K562 (cell line): ENCODE data around the gene BNIP1. TPM values are rescaled to one million over a fixed set of nuclear protein-coding genes. Genes with fewer than 3 reads are reported as not detected.
"Not testable (repeated sequence)": the region's sequence is repeated elsewhere in the genome, so short reads cannot be mapped to it uniquely, and the experiment has no call there.

Source experiments
- ATAC-seq: fragments of 200-7000 bp; cut with Tn5 transposase; 3 replicates; pipeline ENCODE4 v1.9.1; 2020; ENCODE audit warnings: moderate library complexity
- BruUV-seq: library from RNA; stranded (reverse); fragments of 400-500 nt; replicated peaks from 2 replicates; lab custom pipeline; 2021; lab: Mats Ljungman, UMichigan
- CTCF ChIA-PET: fragments of 300-600 bp; formaldehyde crosslinking; extraction: SDS; loops from one replicate; lab custom pipeline; 2021; ENCODE audit warnings: low intra/inter-chr PET ratio; lab: Yijun Ruan, JAX
- POLR2A ChIA-PET: fragments of 300-600, 350-650 bp; sonication (Branson Sonifier 250); formaldehyde crosslinking; extraction: SDS; loops from one replicate; lab custom pipeline; 2021; ENCODE audit warnings: antibody characterized with exemption, inconsistent platforms; lab: Yijun Ruan, JAX
- DNase-seq, 4 experiments: peaks; one replicate each; pipeline versions ENCODE4 v3.0.0 to v3.0.0-alpha.2; 2011 to 2018; ENCODE audit warnings: low spot score in 3 of 4, mixed read lengths in 3 of 4; ENCODE audit errors: extremely low read depth in 1 of 4
- FAIRE-seq: peaks from 2 replicates; lab custom pipeline; 2011; peaks lifted over from hg19 to GRCh38; lab: Jason Lieb, UNC
- H2AFZ ChIP-seq: 2 replicates; pipeline ENCODE4 v1.6.0; 2011; ENCODE audit warnings: low read depth, low read length, control low read depth, inconsistent platforms
- H3K27ac ChIP-seq: fragments of 200-600 bp; 3 replicates; pipeline ENCODE4 v1.8.0; 2011; ENCODE audit warnings: low read depth, mild to moderate bottlenecking, control low read depth, inconsistent platforms, low read length, moderate library complexity, mixed read lengths; ENCODE audit errors: extremely low read depth
- H3K27me3 ChIP-seq, 2 experiments: fragments of 300-600 bp in 1 of 2; 2 replicates in 1 of 2; 3 replicates in 1 of 2; pipeline versions ENCODE4 v1.6.0 to v1.8.0; 2011; ENCODE audit warnings: inconsistent platforms in 2 of 2, low read length in 2 of 2, mild to moderate bottlenecking in 1 of 2, mixed read lengths in 1 of 2, moderate library complexity in 1 of 2; ENCODE audit not compliant: control insufficient read depth in 2 of 2, insufficient read depth in 2 of 2
- H3K36me3 ChIP-seq: fragments of 300-600 bp; 3 replicates; pipeline ENCODE4 v1.8.0; 2011; ENCODE audit warnings: mild to moderate bottlenecking, low read length, inconsistent platforms; ENCODE audit not compliant: control insufficient read depth, insufficient read depth
- H3K4me1 ChIP-seq, 2 experiments: fragments of 200-600 bp in 1 of 2; replicated peaks in 1 of 2; 2 replicates in 1 of 2; 3 replicates in 1 of 2; pipeline versions ENCODE4 v1.5.1 to v1.8.0; 2011; ENCODE audit warnings: inconsistent platforms in 2 of 2, low read length in 2 of 2, mild to moderate bottlenecking in 1 of 2, mixed read lengths in 1 of 2, moderate library complexity in 1 of 2; ENCODE audit not compliant: control insufficient read depth in 2 of 2, insufficient read depth in 2 of 2
- H3K4me2 ChIP-seq: 2 replicates; pipeline ENCODE4 v1.6.1; 2011; ENCODE audit warnings: low read length, control low read depth, inconsistent platforms, mixed read lengths; ENCODE audit not compliant: insufficient read depth
- H3K4me3 ChIP-seq: fragments of 200-600 bp; sonication (generic), shearing (Covaris generic); 2 replicates; pipeline ENCODE4 v1.5.1; 2016; ENCODE audit warnings: control low read depth, inconsistent platforms
- H3K79me2 ChIP-seq: fragments of 200-600 bp; 3 replicates; pipeline ENCODE4 v1.8.0; 2011; ENCODE audit warnings: low read length, inconsistent platforms; ENCODE audit not compliant: control insufficient read depth, insufficient read depth
- H3K9ac ChIP-seq, 2 experiments: 2 replicates each; pipeline versions ENCODE4 v1.6.0 to v1.6.1; 2011; ENCODE audit warnings: low read depth in 2 of 2, low read length in 2 of 2, control low read depth in 1 of 2, inconsistent platforms in 1 of 2, mild to moderate bottlenecking in 1 of 2, mixed read lengths in 1 of 2; ENCODE audit not compliant: insufficient read depth in 1 of 2
- H3K9me1 ChIP-seq: one replicate; pipeline ENCODE4 v1.6.0; 2011; ENCODE audit warnings: inconsistent platforms, mild to moderate bottlenecking, low read length, moderate library complexity; ENCODE audit not compliant: control insufficient read depth, insufficient read depth
- H3K9me3 ChIP-seq: replicated peaks from 2 replicates; pipeline ENCODE4 v1.5.1; 2011; ENCODE audit warnings: low read depth, low read length, inconsistent platforms; ENCODE audit not compliant: control insufficient read depth, insufficient read depth
- H4K20me1 ChIP-seq: replicated peaks from 2 replicates; pipeline ENCODE4 v1.6.1; 2011; ENCODE audit warnings: low read length, inconsistent platforms, mixed read lengths; ENCODE audit not compliant: control insufficient read depth, insufficient read depth
- NR0B1 ChIP-seq: fragments of 450-650 bp; IDR thresholded peaks from one replicate; pipeline ENCODE4 v1.6.1; 2018; ENCODE audit warnings: mild to moderate bottlenecking, moderate library complexity; ENCODE audit not compliant: partially characterized antibody
- RBFOX2 ChIP-seq: fragments of 200-400 bp; formaldehyde crosslinking; IDR thresholded peaks from 2 replicates; pipeline ENCODE4 v1.6.1; 2017; ENCODE audit warnings: low read depth, mild to moderate bottlenecking, low read length, moderate library complexity
- WGBS: fragments of 100-300 bp; shearing (Covaris generic); methylation state at CpG from one replicate; pipeline ENCODE4 v1.1.6; 2016; ENCODE audit warnings: low coverage, mixed read lengths; ENCODE audit not compliant: insufficient coverage; ENCODE audit errors: missing lambda C conversion rate; 5-methylcytosine and 5-hydroxymethylcytosine counted together
- in situ Hi-C: fragments of 300-500 bp; cut with MboI; formaldehyde crosslinking; loops from 4 replicates; pipeline ENCODE4 v1.15.0; 2018; ENCODE audit warnings: inconsistent platforms, mixed read lengths
- intact Hi-C: fragments of 100-400 bp; cut with micrococcal nuclease; formaldehyde crosslinking; loops from 2 replicates; pipeline ENCODE4 v1.14.2; 2022
- polyA plus RNA-seq, 8 experiments: library from polyadenylated mRNA; depleted of rRNA in 4 of 8; stranded (reverse) in 5 of 8; unstranded in 3 of 8; fragments of >200 nt; fragmentation: Nextera tagmentation in 2 of 8; fragmentation: Illumina TruSeq in 1 of 8; extraction: Ambion mirVana in 2 of 8; extraction: Trizol in 1 of 8; gene quantifications; 2 replicates each; pipeline versions ENCODE4 v1.2.1 to v1.2.3, GENCODE V29; 2011 to 2014; ENCODE audit warnings: inconsistent platforms in 1 of 8, missing spikeins in 1 of 8
- total RNA-seq, 7 experiments: library from RNA; depleted of rRNA in 6 of 7; stranded (reverse); fragments of >200 nt in 6 of 7; fragmentation: Illumina TruSeq in 2 of 7; extraction: Trizol in 2 of 7; gene quantifications; 2 replicates each; pipeline versions ENCODE4 v1.2.1 to v1.2.3, GENCODE V29; 2011 to 2021; ENCODE audit warnings: low replicate concordance in 1 of 7
- TF ChIP-seq, protein P1 (sequence below): sonication (generic); formaldehyde crosslinking; IDR thresholded peaks from 2 replicates; pipeline ENCODE4 v1.8.0; 2022; ENCODE audit warnings: mild to moderate bottlenecking, missing genetic modification reagents

The BNIP1 gene
- total and polyA plus RNA-seq, 9 of the 15 experiments (the other 6 are each of a cell fraction or from before 2014, with no cell fraction given): 18.8 to 65.0 (median 26.2) TPM

GRCh38 chr5:173153842-173154241, 9.5 kb downstream of the BNIP1 start (continued):
- TF ChIP-seq, protein P1, sequence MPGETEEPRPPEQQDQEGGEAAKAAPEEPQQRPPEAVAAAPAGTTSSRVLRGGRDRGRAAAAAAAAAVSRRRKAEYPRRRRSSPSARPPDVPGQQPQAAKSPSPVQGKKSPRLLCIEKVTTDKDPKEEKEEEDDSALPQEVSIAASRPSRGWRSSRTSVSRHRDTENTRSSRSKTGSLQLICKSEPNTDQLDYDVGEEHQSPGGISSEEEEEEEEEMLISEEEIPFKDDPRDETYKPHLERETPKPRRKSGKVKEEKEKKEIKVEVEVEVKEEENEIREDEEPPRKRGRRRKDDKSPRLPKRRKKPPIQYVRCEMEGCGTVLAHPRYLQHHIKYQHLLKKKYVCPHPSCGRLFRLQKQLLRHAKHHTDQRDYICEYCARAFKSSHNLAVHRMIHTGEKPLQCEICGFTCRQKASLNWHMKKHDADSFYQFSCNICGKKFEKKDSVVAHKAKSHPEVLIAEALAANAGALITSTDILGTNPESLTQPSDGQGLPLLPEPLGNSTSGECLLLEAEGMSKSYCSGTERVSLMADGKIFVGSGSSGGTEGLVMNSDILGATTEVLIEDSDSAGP (CRISPR knock-in tag): no peak
- TF ChIP-seq NR0B1 (no peak), RBFOX2 (no peak)

DNA sequence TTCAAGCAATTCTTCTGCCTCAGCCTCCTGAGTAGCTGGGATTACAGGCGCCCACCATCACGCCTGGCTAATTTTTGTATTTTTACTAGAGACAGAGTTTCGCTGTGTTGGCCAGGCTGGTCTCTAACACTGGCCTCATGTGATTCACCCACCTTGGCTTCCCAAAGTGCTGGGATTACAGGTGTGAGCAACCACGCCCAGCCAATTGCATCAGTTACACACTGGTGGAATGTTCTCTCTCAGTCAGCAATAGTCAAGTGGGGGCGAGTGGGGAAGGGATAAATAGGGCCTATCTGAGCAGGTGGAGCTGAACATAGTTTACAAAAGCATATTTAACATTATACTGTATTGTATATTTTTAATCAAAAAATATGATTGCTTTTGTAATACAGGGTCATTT, 10.3 kb downstream of the BNIP1 start:
- H3K9ac ChIP-seq, ATAC-seq, H3K9me3 ChIP-seq, intact Hi-C loops, BruUV-seq, in situ Hi-C loops, H2AFZ ChIP-seq, H3K4me2 ChIP-seq, H3K4me1 ChIP-seq, H3K79me2 ChIP-seq, FAIRE-seq, H4K20me1 ChIP-seq, H3K4me3 ChIP-seq, CTCF ChIA-PET, H3K27me3 ChIP-seq, H3K27ac ChIP-seq, POLR2A ChIA-PET, H3K9me1 ChIP-seq, DNase-seq: not testable (repeated sequence)
- 92% methylated on average over 5 of the region's 5 CpGs for WGBS
- H3K36me3 ChIP-seq: peaks cover 54% of the 10 kb centered on the region; the same call in 2 of the 3 replicates
